OCI-LY7 (cell line): ENCODE results near the gene AMHR2. TPM values are rescaled to one million over a fixed set of nuclear protein-coding genes. Genes with fewer than 3 reads are reported as not detected.
"Not testable (repeated sequence)": the region's sequence is repeated elsewhere in the genome, so short reads cannot be mapped to it uniquely, and the experiment has no call there.

Experiments
- BruUV-seq: library from RNA; stranded (reverse); fragments of 400-500 nt; replicated peaks from 2 replicates; lab custom pipeline; 2021; lab: Mats Ljungman, UMichigan
- CTCF ChIA-PET: fragments of 300-600 bp; sonication (Branson Sonifier 250); formaldehyde crosslinking; loops from one replicate; lab custom pipeline; 2022; ENCODE audit warnings: antibody characterized with exemption; ENCODE audit not compliant: unreplicated experiment; lab: Charles Lee
- POLR2A ChIA-PET: fragments of 300-600 bp; sonication (Branson Sonifier 250); formaldehyde crosslinking; loops from one replicate; lab custom pipeline; 2022; ENCODE audit warnings: antibody characterized with exemption; lab: Charles Lee
- DNase-seq: peaks from one replicate; pipeline ENCODE4 v3.0.0-alpha.2; 2015; ENCODE audit warnings: low spot score
- H2AFZ ChIP-seq: fragments of 200-600 bp; sonication (generic), shearing (Covaris generic); 2 replicates; pipeline ENCODE4 v1.6.1; 2014; ENCODE audit warnings: mild to moderate bottlenecking, antibody characterized with exemption, low read length, moderate library complexity
- H3K27ac ChIP-seq: fragments of 200-600 bp; sonication (generic); 2 replicates; pipeline ENCODE4 v1.5.1; 2014; ENCODE audit warnings: mixed run types, low read depth, mild to moderate bottlenecking, moderate library complexity, low read length, inconsistent platforms; ENCODE audit not compliant: poor library complexity, severe bottlenecking
- H3K36me3 ChIP-seq: fragments of 200-600 bp; sonication (generic); 2 replicates; pipeline ENCODE4 v1.6.1; 2014; ENCODE audit warnings: mild to moderate bottlenecking, antibody characterized with exemption, low read length, moderate library complexity, mixed read lengths; ENCODE audit not compliant: insufficient read depth
- H3K4me1 ChIP-seq: fragments of 200-600 bp; sonication (generic); 2 replicates; pipeline ENCODE4 v1.5.1; 2014; ENCODE audit warnings: mild to moderate bottlenecking, low read length; ENCODE audit not compliant: insufficient read depth, poor library complexity, severe bottlenecking
- H3K4me2 ChIP-seq: fragments of 200-600 bp; sonication (generic); 2 replicates; pipeline ENCODE4 v1.6.1; 2014; ENCODE audit warnings: mild to moderate bottlenecking, low read length
- H3K4me3 ChIP-seq: fragments of 200-600 bp; sonication (generic); 2 replicates; pipeline ENCODE4 v1.5.1; 2014; ENCODE audit warnings: mild to moderate bottlenecking, low read depth, low read length; ENCODE audit not compliant: poor library complexity, severe bottlenecking
- H3K79me2 ChIP-seq: fragments of 200-600 bp; sonication (generic); 2 replicates; pipeline ENCODE4 v1.6.1; 2016; ENCODE audit warnings: low read depth, mild to moderate bottlenecking, low read length, moderate library complexity, mixed read lengths; ENCODE audit not compliant: insufficient read depth
- H3K9me2 ChIP-seq: fragments of 200-600 bp; sonication (generic); 2 replicates; pipeline ENCODE4 v1.6.1; 2016; ENCODE audit warnings: mild to moderate bottlenecking, low read length, mixed read lengths; ENCODE audit not compliant: insufficient read depth
- H3K9me3 ChIP-seq: fragments of 200-600 bp; sonication (generic); 2 replicates; pipeline ENCODE4 v1.6.1; 2014; ENCODE audit warnings: mild to moderate bottlenecking, mixed run types, low read length, mixed read lengths
- H4K20me1 ChIP-seq: fragments of 200-600 bp; sonication (generic); 2 replicates; pipeline ENCODE4 v1.6.1; 2014; ENCODE audit warnings: mild to moderate bottlenecking, antibody characterized with exemption, low read length, moderate library complexity, mixed read lengths; ENCODE audit not compliant: insufficient read depth
- CTCF ChIP-seq: fragments of 200-600 bp; sonication (generic); conservative IDR thresholded peaks from 2 replicates; pipeline ENCODE4 v1.5.1; 2014; ENCODE audit warnings: mild to moderate bottlenecking, antibody characterized with exemption, low read length, moderate library complexity, mixed read lengths
- EZH2phosphoT487 ChIP-seq: fragments of 200-600 bp; sonication (generic); IDR thresholded peaks from 2 replicates; pipeline ENCODE4 v1.6.1; 2018; ENCODE audit warnings: low read depth, borderline replicate concordance, mild to moderate bottlenecking, mixed run types, antibody characterized with exemption, low read length, moderate library complexity, mixed read lengths
- intact Hi-C: fragments of 100-400 bp; cut with micrococcal nuclease; formaldehyde crosslinking; loops from one replicate; pipeline ENCODE4 v1.10.0; 2022; ENCODE audit not compliant: unreplicated experiment
- total RNA-seq, 2 experiments: library from RNA; depleted of rRNA in 1 of 2; stranded (reverse); fragments of >200 nt in 1 of 2; shearing (Covaris generic) in 1 of 2; gene quantifications; 2 replicates each; pipeline ENCODE4 v1.2.3, GENCODE V29; 2014 to 2022

The AMHR2 gene
- total RNA-seq, 2 experiments from 2014 or later, result not detected

- H3K4me3 ChIP-seq, result peak overlapping the region; percentile 36
- no peak for DNase-seq
- H3K9me3 ChIP-seq, result no peaks in the 10 kb centered on the region
- no peak overlapping the region for H2AFZ ChIP-seq
- H3K79me2 ChIP-seq, result peaks cover 73% of the 10 kb centered on the region
- ChIA-PET CTCF (interaction anchor here (1.1 kb wide), 1 partner anchor 31 kb away, joined by 5 read pairs; no protein-coding TSS in a partner anchor), POLR2A (interaction anchor here (0.8 to 2.0 kb wide), 2 partner anchors 17 to 60 kb away, joined by 4 to 7 read pairs; no protein-coding TSS in a partner anchor)
- intact Hi-C loops, result loop anchor here (5.0 kb wide), 1 partner anchor 244 kb away; the partner anchor contains the start of gene ATF7
- no TSS peak for BruUV-seq
- no peak for TF ChIP-seq EZH2phosphoT487
- TF ChIP-seq CTCF, result no peak
- no peaks in the 10 kb centered on the region for H3K9me2 ChIP-seq
- H3K4me1 ChIP-seq, result peaks cover 67% of the 10 kb centered on the region
- peak overlapping the region; percentile 81 for H3K4me2 ChIP-seq
- H3K27ac ChIP-seq, result no peak overlapping the region
- peaks cover 16% of the 10 kb centered on the region; the same call in 1 of the 2 replicates for H4K20me1 ChIP-seq
- peaks cover 63% of the 10 kb centered on the region for H3K36me3 ChIP-seq
Measured at GRCh38 chr12:53383258-53383657, 40.4 kb upstream of the AMHR2 start.

- Histone ChIP-seq H3K4me2 (peak overlapping the region; percentile 59), H3K4me3 (peak overlapping the region; percentile 44), H4K20me1 (peaks cover 12% of the 10 kb centered on the region; the same call in 1 of the 2 replicates), H3K79me2 (peaks cover 96% of the 10 kb centered on the region), H3K36me3 (peaks cover 81% of the 10 kb centered on the region), H3K4me1 (peaks cover 74% of the 10 kb centered on the region)
- intact Hi-C loops, DNase-seq, H3K9me2 ChIP-seq, H3K27ac ChIP-seq, H2AFZ ChIP-seq, BruUV-seq, H3K9me3 ChIP-seq: not testable (repeated sequence)
- ChIA-PET CTCF (interaction anchor here (1.1 kb wide), 1 partner anchor 41 kb away, joined by 4 read pairs; no protein-coding TSS in a partner anchor), POLR2A (interaction anchor here (0.7 to 1.6 kb wide), 3 partner anchors 18 to 30 kb away, joined by 4 to 5 read pairs (median 4); no protein-coding TSS in a partner anchor)
Measured at GRCh38 chr12:53386381-53386780, 37.3 kb upstream of the AMHR2 start.

- H3K4me3 ChIP-seq, result peak overlapping the region; percentile 56
- H3K36me3 ChIP-seq, result peaks cover 68% of the 10 kb centered on the region
- no TSS peak for BruUV-seq
- peak overlapping the region; percentile 64 for H3K4me2 ChIP-seq
- ChIA-PET POLR2A (interaction anchor here (0.6 kb wide), 2 partner anchors 40 to 53 kb away, joined by 3 to 6 read pairs; partner anchors contain the start of gene SP7), CTCF (no interaction called here)
- no peaks in the 10 kb centered on the region for H3K9me2 ChIP-seq
- intact Hi-C loops, result no loop called here
- H2AFZ ChIP-seq, result no peak overlapping the region
- peaks cover 90% of the 10 kb centered on the region for H3K79me2 ChIP-seq
- TF ChIP-seq EZH2phosphoT487, result no peak
- TF ChIP-seq CTCF, result no peak
- H3K27ac ChIP-seq, result no peak overlapping the region
- H4K20me1 ChIP-seq, result no peaks in the 10 kb centered on the region
- H3K9me3 ChIP-seq, result no peaks in the 10 kb centered on the region
- H3K4me1 ChIP-seq, result peaks cover 50% of the 10 kb centered on the region
- DNase-seq, result no peak
Measured at GRCh38 chr12:53388932-53389331, 34.7 kb upstream of the AMHR2 start.
